Neural progenitor cell (in vitro differentiated cells): ENCODE measurements around the gene ABCA5.

Source experiments
- EZH2 ChIP-seq: fragments of 200-600 bp; sonication (generic); IDR thresholded peaks from 2 replicates; pipeline ENCODE4 v1.6.1; 2017; ENCODE audit warnings: antibody characterized with exemption, mild to moderate bottlenecking, moderate library complexity
- EZH2phosphoT487 ChIP-seq: fragments of 200-600 bp; sonication (generic); IDR thresholded peaks from 2 replicates; pipeline ENCODE4 v1.6.1; 2017; ENCODE audit warnings: antibody characterized with exemption
- TF ChIP-seq, protein P1 (sequence below): fragments of 200-600 bp; sonication (generic); IDR thresholded peaks from 2 replicates; pipeline ENCODE4 v1.5.1; 2017; ENCODE audit warnings: antibody characterized with exemption, mild to moderate bottlenecking

- TF ChIP-seq, protein P1, sequence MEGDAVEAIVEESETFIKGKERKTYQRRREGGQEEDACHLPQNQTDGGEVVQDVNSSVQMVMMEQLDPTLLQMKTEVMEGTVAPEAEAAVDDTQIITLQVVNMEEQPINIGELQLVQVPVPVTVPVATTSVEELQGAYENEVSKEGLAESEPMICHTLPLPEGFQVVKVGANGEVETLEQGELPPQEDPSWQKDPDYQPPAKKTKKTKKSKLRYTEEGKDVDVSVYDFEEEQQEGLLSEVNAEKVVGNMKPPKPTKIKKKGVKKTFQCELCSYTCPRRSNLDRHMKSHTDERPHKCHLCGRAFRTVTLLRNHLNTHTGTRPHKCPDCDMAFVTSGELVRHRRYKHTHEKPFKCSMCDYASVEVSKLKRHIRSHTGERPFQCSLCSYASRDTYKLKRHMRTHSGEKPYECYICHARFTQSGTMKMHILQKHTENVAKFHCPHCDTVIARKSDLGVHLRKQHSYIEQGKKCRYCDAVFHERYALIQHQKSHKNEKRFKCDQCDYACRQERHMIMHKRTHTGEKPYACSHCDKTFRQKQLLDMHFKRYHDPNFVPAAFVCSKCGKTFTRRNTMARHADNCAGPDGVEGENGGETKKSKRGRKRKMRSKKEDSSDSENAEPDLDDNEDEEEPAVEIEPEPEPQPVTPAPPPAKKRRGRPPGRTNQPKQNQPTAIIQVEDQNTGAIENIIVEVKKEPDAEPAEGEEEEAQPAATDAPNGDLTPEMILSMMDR = no peak
- TF ChIP-seq EZH2 = no peak
- no peak for TF ChIP-seq EZH2phosphoT487
Observed at GRCh38 chr17:69268543-69269014, 58.4 kb downstream of the ABCA5 start.
